WTC11 (cell line): ENCODE measurements around the gene DNAI7. TPM values are rescaled to one million over a fixed set of nuclear protein-coding genes. Genes with fewer than 3 reads are reported as not detected.
A peak's percentile ranks its signal among the peaks of the same experiment; 100 is the strongest.

Source experiments
- ATAC-seq: fragments of 200-7000 bp; cut with Tn5 transposase; 2 replicates; pipeline ENCODE4 v1.10.0; 2021; ENCODE audit warnings: mild to moderate bottlenecking, moderate library complexity
- CTCF ChIA-PET: fragments of 300-600 bp; sonication (Branson Sonifier 250); formaldehyde crosslinking; loops from one replicate; lab custom pipeline; 2021; ENCODE audit warnings: antibody characterized with exemption; lab: Charles Lee
- POLR2A ChIA-PET: fragments of 350-600 bp; sonication (Branson Sonifier 250); formaldehyde crosslinking; loops from one replicate; lab custom pipeline; 2021; ENCODE audit warnings: antibody characterized with exemption; lab: Charles Lee
- DNase-seq: peaks from one replicate; pipeline ENCODE4 v3.0.0; 2021; ENCODE audit warnings: low spot score
- H3K27ac Mint-ChIP-seq: 2 replicates; pipeline ENCODE4 v1.8.0; 2021; ENCODE audit warnings: mixed read lengths
- H3K27me3 Mint-ChIP-seq: 2 replicates; pipeline ENCODE4 v1.8.0; 2021; ENCODE audit warnings: low read depth, mild to moderate bottlenecking, moderate library complexity, mixed read lengths
- H3K36me3 Mint-ChIP-seq: 2 replicates; pipeline ENCODE4 v1.8.0; 2021; ENCODE audit warnings: mixed read lengths
- H3K4me1 Mint-ChIP-seq: 2 replicates; pipeline ENCODE4 v1.8.0; 2022; ENCODE audit warnings: mixed read lengths
- H3K4me3 Mint-ChIP-seq: 2 replicates; pipeline ENCODE4 v1.8.0; 2021; ENCODE audit warnings: mild to moderate bottlenecking, moderate library complexity, mixed read lengths
- H3K9me3 Mint-ChIP-seq: 2 replicates; pipeline ENCODE4 v1.8.0; 2021; ENCODE audit warnings: mixed read lengths
- ATF1 ChIP-seq: sonication (generic); formaldehyde crosslinking; IDR thresholded peaks from 2 replicates; pipeline ENCODE4 v1.8.1; 2023; ENCODE audit warnings: mild to moderate bottlenecking, moderate library complexity, missing genetic modification reagents
- ATF3 ChIP-seq: sonication (generic); formaldehyde crosslinking; conservative IDR thresholded peaks from 2 replicates; pipeline ENCODE4 v1.8.1; 2022; ENCODE audit warnings: mild to moderate bottlenecking, missing genetic modification reagents
- CDX4 ChIP-seq: fragments of 250-450 bp; sonication (Bioruptor Pico); IDR thresholded peaks from 2 replicates; pipeline ENCODE4 v1.9.0; 2021; ENCODE audit warnings: moderate library complexity, mild to moderate bottlenecking, inconsistent platforms, borderline replicate concordance
- CREM ChIP-seq: sonication (generic); formaldehyde crosslinking; IDR thresholded peaks from 2 replicates; pipeline ENCODE4 v1.8.1; 2022; ENCODE audit warnings: mild to moderate bottlenecking, missing genetic modification reagents, moderate library complexity
- FOXP1 ChIP-seq: sonication (generic); formaldehyde crosslinking; IDR thresholded peaks from 2 replicates; pipeline ENCODE4 v1.8.0; 2022; ENCODE audit warnings: missing genetic modification reagents, mild to moderate bottlenecking, moderate library complexity, borderline replicate concordance
- GRHL2 ChIP-seq: fragments of 250-450 bp; sonication (Bioruptor Pico); IDR thresholded peaks from 2 replicates; pipeline ENCODE4 v1.8.0; 2022; ENCODE audit warnings: mild to moderate bottlenecking, moderate library complexity; ENCODE audit not compliant: insufficient replicate concordance, severe bottlenecking
- IRF2 ChIP-seq: sonication (generic); formaldehyde crosslinking; IDR thresholded peaks from 2 replicates; pipeline ENCODE4 v1.8.0; 2022; ENCODE audit warnings: low read depth, missing genetic modification reagents, borderline replicate concordance
- MXD4 ChIP-seq: fragments of 250-450 bp; sonication (Bioruptor Pico); IDR thresholded peaks from 2 replicates; pipeline ENCODE4 v1.8.0; 2021; ENCODE audit warnings: mild to moderate bottlenecking, moderate library complexity, borderline replicate concordance
- NFATC4 ChIP-seq: fragments of 250-450 bp; sonication (Bioruptor Pico); IDR thresholded peaks from 2 replicates; pipeline ENCODE4 v1.9.0; 2021; ENCODE audit warnings: mild to moderate bottlenecking
- PRDM15 ChIP-seq: sonication (generic); formaldehyde crosslinking; IDR thresholded peaks from 2 replicates; pipeline ENCODE4 v1.8.0; 2022; ENCODE audit warnings: missing genetic modification reagents
- SMAD4 ChIP-seq: sonication (generic); formaldehyde crosslinking; IDR thresholded peaks from 2 replicates; pipeline ENCODE4 v1.8.0; 2022; ENCODE audit warnings: mild to moderate bottlenecking, missing genetic modification reagents
- SP1 ChIP-seq: sonication (generic); formaldehyde crosslinking; conservative IDR thresholded peaks from 2 replicates; pipeline ENCODE4 v1.8.1; 2022; ENCODE audit warnings: missing genetic modification reagents
- TEAD4 ChIP-seq: sonication (generic); formaldehyde crosslinking; IDR thresholded peaks from 2 replicates; pipeline ENCODE4 v1.8.0; 2022; ENCODE audit warnings: mild to moderate bottlenecking, missing genetic modification reagents
- TP53 ChIP-seq: sonication (generic); formaldehyde crosslinking; IDR thresholded peaks from 2 replicates; pipeline ENCODE4 v1.8.1; 2023; ENCODE audit warnings: mild to moderate bottlenecking, missing genetic modification reagents
- ZNF232 ChIP-seq: sonication (generic); formaldehyde crosslinking; IDR thresholded peaks from 2 replicates; pipeline ENCODE4 v1.8.0; 2022; ENCODE audit warnings: mild to moderate bottlenecking, missing genetic modification reagents
- ZNF263 ChIP-seq: sonication (generic); formaldehyde crosslinking; IDR thresholded peaks from 2 replicates; pipeline ENCODE4 v1.8.1; 2022; ENCODE audit warnings: low read depth, mild to moderate bottlenecking, moderate library complexity, missing genetic modification reagents
- ZNF317 ChIP-seq: sonication (generic); formaldehyde crosslinking; IDR thresholded peaks from 2 replicates; pipeline ENCODE4 v1.8.1; 2023; ENCODE audit warnings: low read depth, mild to moderate bottlenecking, moderate library complexity, missing genetic modification reagents, borderline replicate concordance
- ZNF416 ChIP-seq: fragments of 250-450 bp; sonication (Bioruptor Pico); IDR thresholded peaks from 2 replicates; pipeline ENCODE4 v1.9.0; 2021; ENCODE audit warnings: mild to moderate bottlenecking, inconsistent platforms
- ZNF423 ChIP-seq: fragments of 250-450 bp; sonication (Bioruptor Pico); IDR thresholded peaks from 2 replicates; pipeline ENCODE4 v2.1.2; 2022; ENCODE audit warnings: mild to moderate bottlenecking, moderate library complexity
- ZNF671 ChIP-seq: fragments of 250-450 bp; sonication (Bioruptor Pico); IDR thresholded peaks from 2 replicates; pipeline ENCODE4 v1.8.0; 2021; ENCODE audit warnings: mild to moderate bottlenecking
- total RNA-seq: library from RNA; stranded (reverse); gene quantifications from 3 replicates; pipeline ENCODE4 v1.2.3, GENCODE V29; 2021
- TF ChIP-seq, protein P1 (sequence below): sonication (generic); formaldehyde crosslinking; IDR thresholded peaks from 2 replicates; pipeline ENCODE4 v1.8.1; 2022; ENCODE audit warnings: mild to moderate bottlenecking, missing genetic modification reagents, moderate library complexity, borderline replicate concordance
- TF ChIP-seq, protein P2 (sequence below): sonication (generic); formaldehyde crosslinking; IDR thresholded peaks from 2 replicates; pipeline ENCODE4 v1.8.1; 2022; ENCODE audit warnings: low read depth, missing genetic modification reagents, borderline replicate concordance
- TF ChIP-seq, protein P3 (sequence below): fragments of 250-450 bp; sonication (Bioruptor Pico); IDR thresholded peaks from 2 replicates; pipeline ENCODE4 v1.8.0; 2021; ENCODE audit warnings: mild to moderate bottlenecking
- TF ChIP-seq, protein P4 (sequence below): sonication (generic); formaldehyde crosslinking; IDR thresholded peaks from 2 replicates; pipeline ENCODE4 v1.8.1; 2023; ENCODE audit warnings: mild to moderate bottlenecking, missing genetic modification reagents, borderline replicate concordance

Gene DNAI7
- total RNA-seq, 1 experiment from 2014 or later = not detected

- H3K36me3 Mint-ChIP-seq = no peaks in the 10 kb centered on the region
- TF ChIP-seq, protein P1, sequence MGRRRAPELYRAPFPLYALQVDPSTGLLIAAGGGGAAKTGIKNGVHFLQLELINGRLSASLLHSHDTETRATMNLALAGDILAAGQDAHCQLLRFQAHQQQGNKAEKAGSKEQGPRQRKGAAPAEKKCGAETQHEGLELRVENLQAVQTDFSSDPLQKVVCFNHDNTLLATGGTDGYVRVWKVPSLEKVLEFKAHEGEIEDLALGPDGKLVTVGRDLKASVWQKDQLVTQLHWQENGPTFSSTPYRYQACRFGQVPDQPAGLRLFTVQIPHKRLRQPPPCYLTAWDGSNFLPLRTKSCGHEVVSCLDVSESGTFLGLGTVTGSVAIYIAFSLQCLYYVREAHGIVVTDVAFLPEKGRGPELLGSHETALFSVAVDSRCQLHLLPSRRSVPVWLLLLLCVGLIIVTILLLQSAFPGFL (CRISPR knock-in tag) = no peak
- TF ChIP-seq ATF1 (CRISPR knock-in tag) = no peak
- TF ChIP-seq, protein P2, sequence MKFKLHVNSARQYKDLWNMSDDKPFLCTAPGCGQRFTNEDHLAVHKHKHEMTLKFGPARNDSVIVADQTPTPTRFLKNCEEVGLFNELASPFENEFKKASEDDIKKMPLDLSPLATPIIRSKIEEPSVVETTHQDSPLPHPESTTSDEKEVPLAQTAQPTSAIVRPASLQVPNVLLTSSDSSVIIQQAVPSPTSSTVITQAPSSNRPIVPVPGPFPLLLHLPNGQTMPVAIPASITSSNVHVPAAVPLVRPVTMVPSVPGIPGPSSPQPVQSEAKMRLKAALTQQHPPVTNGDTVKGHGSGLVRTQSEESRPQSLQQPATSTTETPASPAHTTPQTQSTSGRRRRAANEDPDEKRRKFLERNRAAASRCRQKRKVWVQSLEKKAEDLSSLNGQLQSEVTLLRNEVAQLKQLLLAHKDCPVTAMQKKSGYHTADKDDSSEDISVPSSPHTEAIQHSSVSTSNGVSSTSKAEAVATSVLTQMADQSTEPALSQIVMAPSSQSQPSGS (CRISPR knock-in tag) = no peak
- no peak for TF ChIP-seq IRF2 (CRISPR knock-in tag)
- no peak for TF ChIP-seq ZNF671 (CRISPR knock-in tag)
- TF ChIP-seq CDX4 (CRISPR knock-in tag) = no peak
- TF ChIP-seq NFATC4 (CRISPR knock-in tag) = no peak
- TF ChIP-seq ZNF263 (CRISPR knock-in tag) = no peak
- no peak for TF ChIP-seq PRDM15 (CRISPR knock-in tag)
- TF ChIP-seq ATF3 = no peak
- TF ChIP-seq ZNF423 (CRISPR knock-in tag) = no peak
- TF ChIP-seq ZNF317 (CRISPR knock-in tag) = no peak
- TF ChIP-seq TEAD4 = no peak
- no peak for TF ChIP-seq GRHL2 (CRISPR knock-in tag)
- TF ChIP-seq ZNF232 = no peak
- TF ChIP-seq MXD4 (CRISPR knock-in tag) = no peak
- no peak for TF ChIP-seq FOXP1 (CRISPR knock-in tag)
- TF ChIP-seq ZNF416 (CRISPR knock-in tag) = no peak
- no peak for TF ChIP-seq CREM (CRISPR knock-in tag)
- no peak for TF ChIP-seq SMAD4
- CTCF ChIA-PET = interaction anchor here (1.4 to 1.6 kb wide), 3 partner anchors 191 to 854 kb away, joined by 3 to 13 read pairs (median 6); no protein-coding TSS in a partner anchor
- no peaks in the 10 kb centered on the region for H3K27me3 Mint-ChIP-seq
- ATAC-seq = no peak
- H3K4me3 Mint-ChIP-seq = peak overlapping the region; percentile 93
- POLR2A ChIA-PET = interaction anchor here (0.9 to 1.5 kb wide), 3 partner anchors 10 to 14 kb away, joined by 3 to 5 read pairs (median 3); no protein-coding TSS in a partner anchor
- no peak overlapping the region for H3K27ac Mint-ChIP-seq
- H3K4me1 Mint-ChIP-seq = peaks cover 11% of the 10 kb centered on the region
- H3K9me3 Mint-ChIP-seq = no peaks in the 10 kb centered on the region
- DNase-seq = no peak
Observed at GRCh38 chr12:25194214-25194613, 746 bp downstream of the DNAI7 start.

DNA sequence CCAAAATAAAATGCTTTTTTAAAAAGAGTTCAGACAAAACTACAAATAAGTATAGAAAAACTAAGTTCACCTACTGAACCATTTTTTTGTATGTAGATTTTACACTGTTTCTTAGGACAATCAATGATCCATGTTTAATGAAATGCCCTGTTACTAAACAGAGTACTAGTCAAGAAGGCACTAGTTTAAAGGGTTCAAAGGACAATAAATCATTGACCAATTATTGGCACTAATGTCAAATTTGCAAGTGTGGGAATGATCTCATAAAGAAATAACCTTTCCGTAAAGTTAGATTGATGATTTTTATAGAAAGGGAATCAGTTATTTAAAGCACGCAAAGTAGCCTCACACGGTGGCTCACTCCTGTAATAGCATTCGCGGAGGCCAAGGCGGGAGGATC is 4.2 kb downstream of the DNAI7 start:
- ChIA-PET POLR2A (no interaction called here), CTCF (no interaction called here)
- peaks cover 4% of the 10 kb centered on the region; the same call in 1 of the 2 replicates for H3K4me1 Mint-ChIP-seq
- H3K9me3 Mint-ChIP-seq = no peaks in the 10 kb centered on the region
- no peaks in the 10 kb centered on the region for H3K36me3 Mint-ChIP-seq
- H3K4me3 Mint-ChIP-seq = no peak overlapping the region
- H3K27me3 Mint-ChIP-seq = no peaks in the 10 kb centered on the region
- H3K27ac Mint-ChIP-seq = no peak overlapping the region
- no peak for DNase-seq
- ATAC-seq = no peak
- TF ChIP-seq ATF3 (no peak), TEAD4 (no peak), SP1 (CRISPR knock-in tag) (no peak), TP53 (no peak)
- TF ChIP-seq, protein P3, sequence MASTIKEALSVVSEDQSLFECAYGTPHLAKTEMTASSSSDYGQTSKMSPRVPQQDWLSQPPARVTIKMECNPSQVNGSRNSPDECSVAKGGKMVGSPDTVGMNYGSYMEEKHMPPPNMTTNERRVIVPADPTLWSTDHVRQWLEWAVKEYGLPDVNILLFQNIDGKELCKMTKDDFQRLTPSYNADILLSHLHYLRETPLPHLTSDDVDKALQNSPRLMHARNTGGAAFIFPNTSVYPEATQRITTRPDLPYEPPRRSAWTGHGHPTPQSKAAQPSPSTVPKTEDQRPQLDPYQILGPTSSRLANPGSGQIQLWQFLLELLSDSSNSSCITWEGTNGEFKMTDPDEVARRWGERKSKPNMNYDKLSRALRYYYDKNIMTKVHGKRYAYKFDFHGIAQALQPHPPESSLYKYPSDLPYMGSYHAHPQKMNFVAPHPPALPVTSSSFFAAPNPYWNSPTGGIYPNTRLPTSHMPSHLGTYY (CRISPR knock-in tag) = no peak
- TF ChIP-seq, protein P4, sequence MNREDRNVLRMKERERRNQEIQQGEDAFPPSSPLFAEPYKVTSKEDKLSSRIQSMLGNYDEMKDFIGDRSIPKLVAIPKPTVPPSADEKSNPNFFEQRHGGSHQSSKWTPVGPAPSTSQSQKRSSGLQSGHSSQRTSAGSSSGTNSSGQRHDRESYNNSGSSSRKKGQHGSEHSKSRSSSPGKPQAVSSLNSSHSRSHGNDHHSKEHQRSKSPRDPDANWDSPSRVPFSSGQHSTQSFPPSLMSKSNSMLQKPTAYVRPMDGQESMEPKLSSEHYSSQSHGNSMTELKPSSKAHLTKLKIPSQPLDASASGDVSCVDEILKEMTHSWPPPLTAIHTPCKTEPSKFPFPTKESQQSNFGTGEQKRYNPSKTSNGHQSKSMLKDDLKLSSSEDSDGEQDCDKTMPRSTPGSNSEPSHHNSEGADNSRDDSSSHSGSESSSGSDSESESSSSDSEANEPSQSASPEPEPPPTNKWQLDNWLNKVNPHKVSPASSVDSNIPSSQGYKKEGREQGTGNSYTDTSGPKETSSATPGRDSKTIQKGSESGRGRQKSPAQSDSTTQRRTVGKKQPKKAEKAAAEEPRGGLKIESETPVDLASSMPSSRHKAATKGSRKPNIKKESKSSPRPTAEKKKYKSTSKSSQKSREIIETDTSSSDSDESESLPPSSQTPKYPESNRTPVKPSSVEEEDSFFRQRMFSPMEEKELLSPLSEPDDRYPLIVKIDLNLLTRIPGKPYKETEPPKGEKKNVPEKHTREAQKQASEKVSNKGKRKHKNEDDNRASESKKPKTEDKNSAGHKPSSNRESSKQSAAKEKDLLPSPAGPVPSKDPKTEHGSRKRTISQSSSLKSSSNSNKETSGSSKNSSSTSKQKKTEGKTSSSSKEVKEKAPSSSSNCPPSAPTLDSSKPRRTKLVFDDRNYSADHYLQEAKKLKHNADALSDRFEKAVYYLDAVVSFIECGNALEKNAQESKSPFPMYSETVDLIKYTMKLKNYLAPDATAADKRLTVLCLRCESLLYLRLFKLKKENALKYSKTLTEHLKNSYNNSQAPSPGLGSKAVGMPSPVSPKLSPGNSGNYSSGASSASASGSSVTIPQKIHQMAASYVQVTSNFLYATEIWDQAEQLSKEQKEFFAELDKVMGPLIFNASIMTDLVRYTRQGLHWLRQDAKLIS = no peak
